Gastrocnemius medialis (tissue), 4 donors: ENCODE data around the gene CCM2. TPM values are rescaled to one million over a fixed set of nuclear protein-coding genes. Genes with fewer than 3 reads are reported as not detected.

Experiments
- ATAC-seq, 2 donors: fragments of 150-250 bp; one replicate each; pipeline ENCODE4 v1.9.1; 2016
- DNase-seq, 2 donors: peaks; one replicate each; pipeline ENCODE4 v3.0.0-alpha.2; 2019
- H3K27ac ChIP-seq, 4 donors: fragments of 200-600 bp; sonication (generic); 1 replicate in 1 of 4; 2 replicates in 3 of 4; pipeline ENCODE4 v1.5.1; 2016 to 2018; ENCODE audit warnings: mild to moderate bottlenecking in 2 of 4, moderate library complexity in 1 of 4
- H3K27me3 ChIP-seq, 3 donors: fragments of 200-600 bp; sonication (generic) in 2 of 3; 1 replicate in 1 of 3; 2 replicates in 2 of 3; pipeline versions ENCODE4 v1.5.1 to v1.6.0; 2016 to 2019; ENCODE audit warnings: mild to moderate bottlenecking in 1 of 3, moderate library complexity in 1 of 3
- H3K36me3 ChIP-seq, 2 donors: fragments of 200-600 bp; sonication (generic) in 1 of 2; one replicate each; pipeline ENCODE4 v1.5.1; 2017 to 2018
- H3K4me1 ChIP-seq, 2 donors: fragments of 200-600 bp; sonication (generic) in 1 of 2; one replicate each; pipeline ENCODE4 v1.5.1; 2016 to 2017; ENCODE audit warnings: mild to moderate bottlenecking in 2 of 2
- H3K4me3 ChIP-seq, 4 donors: fragments of 200-600 bp; sonication (generic) in 3 of 4; 1 replicate in 1 of 4; 2 replicates in 3 of 4; pipeline ENCODE4 v1.5.1; 2016 to 2019; ENCODE audit warnings: mild to moderate bottlenecking in 2 of 4
- H3K9me3 ChIP-seq, 3 donors: fragments of 200-600 bp; sonication (generic) in 2 of 3; 1 replicate in 1 of 3; 2 replicates in 2 of 3; pipeline ENCODE4 v1.5.1; 2016 to 2019
- CTCF ChIP-seq, 5 experiments: fragments of 450-650 bp in 3 of 5; fragments of 200-600 bp in 2 of 5; sonication (generic) in 2 of 5; IDR thresholded peaks in 4 of 5; conservative IDR thresholded peaks in 1 of 5; 1 replicate in 4 of 5; 2 replicates in 1 of 5; pipeline ENCODE4 v1.5.1; 2016 to 2019; ENCODE audit warnings: antibody characterized with exemption in 5 of 5, mild to moderate bottlenecking in 3 of 5, moderate library complexity in 3 of 5
- POLR2A ChIP-seq, 2 donors: fragments of 450-650 bp; IDR thresholded peaks; one replicate each; pipeline ENCODE4 v1.6.1; 2017; ENCODE audit warnings: antibody characterized with exemption in 2 of 2, mild to moderate bottlenecking in 2 of 2, moderate library complexity in 2 of 2
- in situ Hi-C, 4 donors: fragments of 200-750 bp; cut with MboI; loops; one replicate each; pipeline versions ENCODE4 v1.15.0 to v1.8.0; 2017; ENCODE audit warnings: low sequenced_read_pairs in 4 of 4
- intact Hi-C: fragments of 100-400 bp; cut with DNase I; formaldehyde crosslinking; loops from one replicate; pipeline ENCODE4 v1.15.1; 2023; ENCODE audit warnings: low total_unique reads
- total RNA-seq, 4 donors: library from RNA; depleted of rRNA; stranded (reverse); fragments of >200 nt; gene quantifications; one replicate each; pipeline versions ENCODE4 v1.1.0 to v1.2.3, GENCODE V29; 2016

Gene CCM2
- total RNA-seq, 4 donors from 2014 or later = 37.7 to 61.8 (median 47.4) TPM

DNA sequence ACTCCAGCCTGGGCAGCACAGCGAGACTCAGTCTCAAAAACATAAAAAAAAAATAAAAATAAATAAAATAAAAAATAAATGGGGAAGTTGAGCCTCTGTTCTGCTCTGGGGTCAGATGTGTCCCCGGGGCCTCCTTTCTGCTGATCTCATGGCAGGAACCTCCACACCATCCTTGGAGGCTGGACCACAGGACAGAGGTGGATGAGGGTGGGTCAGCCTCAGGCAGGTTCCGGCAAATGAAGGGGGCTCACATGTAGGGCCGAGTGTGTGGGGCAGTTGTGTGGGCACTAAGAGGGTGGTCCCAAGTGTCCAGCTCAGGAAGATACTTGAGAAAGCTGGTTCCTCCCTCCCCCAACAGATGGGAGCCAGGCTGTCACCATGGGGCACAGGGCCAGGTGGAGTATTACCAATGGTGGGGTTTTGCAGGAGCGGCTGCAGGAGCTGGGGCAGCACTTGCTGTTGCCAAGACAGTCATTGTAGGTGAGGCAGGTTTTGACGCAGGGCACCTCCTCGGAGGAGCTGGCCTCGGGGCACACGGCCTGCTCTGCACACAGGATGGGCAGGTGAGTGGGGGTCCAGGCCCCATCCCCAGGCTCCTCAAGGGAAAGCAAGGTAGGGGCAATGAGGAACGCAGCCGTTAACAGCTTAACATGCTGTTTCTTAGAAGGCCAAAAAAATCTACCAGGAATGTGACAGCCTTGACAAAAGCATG, 125.3 kb downstream of the CCM2 start:
- in situ Hi-C loops = loop anchor here in 2 of 4 donors (10.0 to 25.0 kb wide), 2 partner anchors 263 to 271 kb away; no protein-coding TSS in a partner anchor
- intact Hi-C loops = no loop called here

More for the DNA sequence above, 125.3 kb downstream of the CCM2 start:
- Histone ChIP-seq H3K27ac (no peak overlapping the region), H3K36me3 (no peaks in the 10 kb centered on the region), H3K4me3 (no peak overlapping the region), H3K9me3 (no peaks in the 10 kb centered on the region), H3K27me3 (no peaks in the 10 kb centered on the region), H3K4me1 (no peaks in the 10 kb centered on the region)
- ATAC-seq = no peak
- no peak for DNase-seq
- TF ChIP-seq CTCF (IDR thresholded peaks at IDR 0.05 in 4 of 5, conservative IDR thresholded peaks at IDR 0.05 in 1 of 5) = no peak
- TF ChIP-seq POLR2A (IDR thresholded peaks at IDR 0.05) = no peak

Other genes with a start within 250 kb of the CCM2 start
- gene PPIA, start 203.5 kb upstream of the CCM2 start, total RNA-seq = 1,000 to 10,000 TPM in 1 of 4 donors, 100 to 1,000 TPM in 3; 487 to 1,236 (median 715) TPM
- gene H2AZ2, start 152.1 kb upstream of the CCM2 start, total RNA-seq = 100 to 1,000 TPM in 3 of 4 donors, 10 to 100 TPM in 1; 83.0 to 147 (median 132) TPM
- 10 to 100 TPM; 13.0 to 18.7 (median 15.9) TPM for gene PURB, start 114.7 kb upstream of the CCM2 start, total RNA-seq
- 1 to 10 TPM in 2 of 4 donors, under 1 TPM in 1, not detected in 1; 0.61 to 1.4 (median 1.3) TPM for gene MYO1G, start 21.2 kb upstream of the CCM2 start, total RNA-seq
- gene NACAD, start 88.8 kb downstream of the CCM2 start, total RNA-seq = 1 to 10 TPM in 2 of 4 donors, under 1 TPM in 2; 0.46 to 1.5 (median 1.1) TPM
- gene TBRG4, start 111.5 kb downstream of the CCM2 start, total RNA-seq = 100 to 1,000 TPM in 1 of 4 donors, 10 to 100 TPM in 3; 74.3 to 105 (median 92.7) TPM
- 10 to 100 TPM in 3 of 4 donors, 1 to 10 TPM in 1; 9.6 to 39.3 (median 33.2) TPM for gene RAMP3, start 157.6 kb downstream of the CCM2 start, total RNA-seq